LNCaP clone FGC (cell line): ENCODE measurements around the gene KEL.
"Not testable (repeated sequence)": the region's sequence is repeated elsewhere in the genome, so short reads cannot be mapped to it uniquely, and the experiment has no call there.

Experiments used
- DNase-seq: peaks from one replicate; pipeline ENCODE4 v3.0.0-alpha.2; 2011; ENCODE audit warnings: low read depth
- H3K4me3 ChIP-seq: 2 replicates; pipeline ENCODE4 v1.5.1; 2011; ENCODE audit warnings: mild to moderate bottlenecking, low read depth, low read length, control low read depth
- TF ChIP-seq, protein P1 (sequence below): IDR thresholded peaks from 2 replicates; pipeline ENCODE4 v1.5.1; 2012; ENCODE audit warnings: mild to moderate bottlenecking; ENCODE audit not compliant: control insufficient read depth, insufficient read depth; ENCODE audit errors: extremely low read depth

Gene KEL

DNA sequence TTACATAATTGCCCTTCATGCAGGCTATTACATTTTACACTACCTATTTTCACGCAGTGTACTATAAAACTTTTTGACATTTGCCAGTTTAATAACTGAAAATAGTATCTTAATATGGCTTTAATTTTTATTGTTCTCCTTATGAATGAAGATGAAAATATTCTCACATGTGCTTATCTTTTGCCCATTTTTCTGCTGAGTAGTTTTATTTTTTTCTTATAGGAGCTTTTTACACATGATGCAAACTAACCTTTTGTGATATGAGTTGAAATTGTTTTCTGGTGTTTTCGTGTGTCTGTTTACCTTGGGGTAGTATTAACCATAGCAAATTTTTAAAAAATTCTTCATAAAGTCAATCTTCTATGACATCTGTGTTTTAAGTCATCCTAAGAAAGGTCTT is 38.5 kb upstream of the KEL start:
- TF ChIP-seq, protein P1, sequence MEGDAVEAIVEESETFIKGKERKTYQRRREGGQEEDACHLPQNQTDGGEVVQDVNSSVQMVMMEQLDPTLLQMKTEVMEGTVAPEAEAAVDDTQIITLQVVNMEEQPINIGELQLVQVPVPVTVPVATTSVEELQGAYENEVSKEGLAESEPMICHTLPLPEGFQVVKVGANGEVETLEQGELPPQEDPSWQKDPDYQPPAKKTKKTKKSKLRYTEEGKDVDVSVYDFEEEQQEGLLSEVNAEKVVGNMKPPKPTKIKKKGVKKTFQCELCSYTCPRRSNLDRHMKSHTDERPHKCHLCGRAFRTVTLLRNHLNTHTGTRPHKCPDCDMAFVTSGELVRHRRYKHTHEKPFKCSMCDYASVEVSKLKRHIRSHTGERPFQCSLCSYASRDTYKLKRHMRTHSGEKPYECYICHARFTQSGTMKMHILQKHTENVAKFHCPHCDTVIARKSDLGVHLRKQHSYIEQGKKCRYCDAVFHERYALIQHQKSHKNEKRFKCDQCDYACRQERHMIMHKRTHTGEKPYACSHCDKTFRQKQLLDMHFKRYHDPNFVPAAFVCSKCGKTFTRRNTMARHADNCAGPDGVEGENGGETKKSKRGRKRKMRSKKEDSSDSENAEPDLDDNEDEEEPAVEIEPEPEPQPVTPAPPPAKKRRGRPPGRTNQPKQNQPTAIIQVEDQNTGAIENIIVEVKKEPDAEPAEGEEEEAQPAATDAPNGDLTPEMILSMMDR, result no peak
- no peak overlapping the region for H3K4me3 ChIP-seq
- DNase-seq, result no peak

GRCh38 chr7:142999793-143000192 is 37.6 kb upstream of the KEL start:
- TF ChIP-seq, protein P1, result no peak
- DNase-seq, result no peak
- H3K4me3 ChIP-seq, result no peak overlapping the region

GRCh38 chr7:142998966-142999365 is 36.8 kb upstream of the KEL start:
- no peak overlapping the region for H3K4me3 ChIP-seq
- no peak for DNase-seq
- TF ChIP-seq, protein P1, result no peak

GRCh38 chr7:142997456-142997989 is 35.4 kb upstream of the KEL start:
- TF ChIP-seq, protein P1, result no peak
- H3K4me3 ChIP-seq, result no peak overlapping the region

GRCh38 chr7:142992427-142992826 is 30.3 kb upstream of the KEL start:
- no peak overlapping the region for H3K4me3 ChIP-seq
- TF ChIP-seq, protein P1, result no peak
- no peak for DNase-seq

More at GRCh38 chr7:142997456-142997989, 35.4 kb upstream of the KEL start:
- DNase-seq, result no peak

DNA sequence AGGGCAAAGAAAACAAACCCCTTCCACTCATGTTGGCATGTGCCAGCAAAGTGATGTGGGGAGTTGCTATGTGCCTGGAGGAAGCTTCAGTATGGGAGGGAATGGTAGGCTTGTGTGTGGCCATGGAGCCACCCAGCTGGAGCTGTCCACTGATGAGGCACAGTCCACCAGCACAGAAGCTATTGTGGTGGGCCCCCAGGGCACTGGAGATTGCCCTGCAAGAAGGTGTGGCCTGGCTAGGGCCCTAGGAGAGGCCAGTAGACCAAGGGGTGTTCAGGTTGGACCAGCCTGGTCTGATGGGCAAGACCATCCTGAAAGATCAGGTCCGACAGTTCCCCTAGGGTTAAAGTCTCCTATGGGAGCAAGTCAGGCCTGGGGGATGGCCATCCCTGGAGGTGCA is 22.1 kb upstream of the KEL start:
- H3K4me3 ChIP-seq, result no peak overlapping the region
- TF ChIP-seq, protein P1, result no peak
- DNase-seq, result no peak

GRCh38 chr7:142983825-142984224 is 21.7 kb upstream of the KEL start:
- TF ChIP-seq, protein P1, result no peak
- DNase-seq, result no peak
- H3K4me3 ChIP-seq, result no peak overlapping the region

GRCh38 chr7:142978402-142978801 is 16.2 kb upstream of the KEL start:
- H3K4me3 ChIP-seq, DNase-seq: not testable (repeated sequence)
